ENCODE measurements around the gene SERPINA1. TPM values are rescaled to one million over a fixed set of nuclear protein-coding genes. Genes with fewer than 3 reads are reported as not detected.
"Not testable (repeated sequence)": the region's sequence is repeated elsewhere in the genome, so short reads cannot be mapped to it uniquely, and the experiment has no call there.

Gene SERPINA1
- total RNA-seq, 1 donor = 453 TPM

DNA sequence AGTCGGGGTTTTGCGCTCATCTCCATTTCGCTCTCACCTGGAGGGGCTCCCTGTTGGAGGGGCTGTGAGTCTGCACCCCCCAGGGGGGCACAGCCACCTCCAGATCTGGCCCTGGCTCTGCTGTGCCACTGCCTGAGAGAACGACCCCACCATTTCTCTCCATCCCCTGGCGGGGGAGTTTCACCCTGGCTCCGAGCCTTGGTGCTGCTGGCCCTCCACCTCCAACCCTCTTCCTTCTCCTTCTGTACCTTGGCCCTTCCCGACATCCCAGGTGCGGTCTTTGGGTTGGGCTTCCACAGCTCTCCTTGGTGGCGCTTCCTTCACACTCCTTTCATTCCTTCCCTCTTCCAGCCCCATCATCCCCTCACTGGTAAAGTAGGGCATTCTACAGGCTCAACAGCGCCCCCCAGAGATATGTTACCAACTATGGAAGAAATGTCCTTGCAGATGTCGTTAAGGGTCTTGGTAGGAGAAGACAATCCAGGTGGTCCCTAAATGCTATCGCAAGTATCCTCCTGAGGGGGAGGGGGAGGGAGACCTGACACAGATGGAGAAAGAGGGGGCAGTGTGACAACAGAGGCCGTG, 16.3 kb downstream of the SERPINA1 start:
- no peaks in the 10 kb centered on the region for H3K27me3 ChIP-seq (ENCODE audit: insufficient read depth, low read length)
- H3K4me3 ChIP-seq (ENCODE audit: low read length) = no peak overlapping the region
- no peaks in the 10 kb centered on the region for H3K4me1 ChIP-seq (ENCODE audit: insufficient read depth, low read length)
- no peaks in the 10 kb centered on the region for H3K9me3 ChIP-seq (ENCODE audit: low read depth, low read length)

DNA sequence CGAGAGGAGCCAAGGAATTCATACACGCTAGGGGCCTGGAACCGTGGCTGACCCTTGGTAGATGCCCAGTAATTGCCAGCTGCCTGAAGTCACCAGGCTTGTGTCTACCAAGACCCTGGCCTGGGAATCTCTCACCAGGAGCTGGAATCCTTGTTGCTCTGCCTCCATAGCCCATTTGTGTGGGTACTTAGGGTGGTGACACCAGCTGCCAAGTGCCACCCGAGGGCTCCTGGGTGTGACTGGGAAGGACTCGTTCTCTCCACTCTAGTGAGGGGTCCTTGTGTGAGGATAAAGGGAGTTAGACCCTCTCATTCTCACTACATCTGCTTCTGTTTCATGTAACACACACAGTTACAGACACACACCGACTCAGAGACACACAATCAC, 17.9 kb downstream of the SERPINA1 start:
- Histone ChIP-seq H3K4me3 (ENCODE audit: low read length) (no peak overlapping the region), H3K9me3 (ENCODE audit: low read depth, low read length) (no peaks in the 10 kb centered on the region), H3K4me1 (ENCODE audit: insufficient read depth, low read length) (no peaks in the 10 kb centered on the region), H3K27me3 (ENCODE audit: insufficient read depth, low read length) (no peaks in the 10 kb centered on the region)

DNA sequence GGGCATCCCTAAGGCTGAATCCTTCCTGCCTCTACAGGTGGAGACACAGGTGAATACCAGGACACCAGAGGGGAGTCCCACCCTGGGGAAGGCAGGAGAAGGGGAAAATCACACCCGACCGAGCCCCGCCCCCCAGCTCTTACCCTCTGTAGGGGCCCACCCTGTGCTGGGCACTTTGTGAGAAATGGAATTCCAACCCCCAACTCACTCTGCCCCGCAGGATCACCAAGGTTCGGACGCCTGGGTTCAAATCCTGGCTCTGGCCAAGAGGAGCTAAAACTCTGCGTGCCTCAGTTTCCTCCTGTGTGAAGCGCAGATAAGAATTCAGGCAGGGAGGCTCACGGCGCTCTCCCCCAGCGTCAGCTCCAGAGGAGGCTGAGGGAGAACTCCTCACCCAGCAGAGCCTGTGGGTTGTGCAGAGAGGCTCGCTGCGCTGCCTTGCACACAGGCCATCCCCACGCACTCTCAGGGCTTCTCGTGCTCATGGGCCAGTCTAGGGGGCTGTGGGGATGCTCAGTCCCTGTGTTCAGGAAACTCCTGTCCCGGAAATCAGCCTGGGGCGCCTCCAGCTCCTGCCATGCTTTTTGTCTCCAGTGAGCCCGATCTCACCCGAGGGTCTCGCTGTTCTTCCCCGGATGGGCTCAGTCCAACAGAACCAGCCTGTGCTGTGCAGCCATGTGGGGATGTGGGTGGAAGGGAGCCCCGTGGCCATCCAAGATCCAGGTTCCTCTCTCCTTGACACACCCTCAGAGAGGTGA, 18.5 kb downstream of the SERPINA1 start:
- H3K9me3 ChIP-seq (ENCODE audit: low read depth, low read length); H3K27me3 ChIP-seq (ENCODE audit: insufficient read depth, low read length); H3K4me1 ChIP-seq (ENCODE audit: insufficient read depth, low read length); H3K4me3 ChIP-seq (ENCODE audit: low read length): not testable (repeated sequence)

DNA sequence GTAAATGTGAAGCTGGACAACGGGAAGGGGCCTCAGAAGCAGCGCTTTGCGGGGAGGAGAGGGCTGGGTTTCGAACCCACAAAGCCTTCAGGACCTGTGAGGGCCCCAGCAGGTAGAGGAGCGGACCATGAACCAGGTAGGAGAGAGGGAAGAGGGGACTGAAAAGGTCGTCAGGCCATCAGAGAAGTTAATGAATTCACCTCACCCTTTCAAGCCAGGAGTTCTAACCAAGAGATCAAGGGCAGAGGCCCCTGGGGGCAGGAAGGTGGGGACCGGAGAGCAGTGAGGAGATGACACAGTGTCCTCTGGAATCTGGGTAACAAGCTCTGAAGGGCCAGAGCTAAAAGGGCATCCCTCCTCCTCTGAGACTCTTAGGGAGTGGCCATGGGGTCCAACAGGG, 19.4 kb downstream of the SERPINA1 start:
- Histone ChIP-seq H3K4me1 (ENCODE audit: insufficient read depth, low read length) (no peaks in the 10 kb centered on the region), H3K9me3 (ENCODE audit: low read depth, low read length) (no peaks in the 10 kb centered on the region), H3K27me3 (ENCODE audit: insufficient read depth, low read length) (no peaks in the 10 kb centered on the region), H3K4me3 (ENCODE audit: low read length) (no peak overlapping the region)

DNA sequence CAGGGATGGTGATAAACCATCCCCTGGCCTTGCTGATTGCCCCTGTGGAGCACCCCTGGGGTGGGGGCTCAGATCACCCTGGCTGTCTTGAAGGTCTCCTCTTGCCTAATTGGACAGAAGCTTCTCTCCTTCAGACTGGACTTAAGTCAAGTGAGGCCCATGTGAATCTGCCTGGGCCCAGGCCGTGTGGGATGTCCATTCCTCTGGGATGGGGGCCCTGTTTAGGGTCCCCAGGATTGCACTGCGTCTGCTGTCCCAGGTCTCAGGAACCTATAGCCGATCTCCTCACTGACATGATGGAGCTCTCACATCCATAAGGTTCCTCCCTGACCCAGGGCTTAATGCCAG, 20.2 kb downstream of the SERPINA1 start:
- Histone ChIP-seq H3K4me3 (ENCODE audit: low read length) (no peak overlapping the region), H3K27me3 (ENCODE audit: insufficient read depth, low read length) (no peaks in the 10 kb centered on the region), H3K9me3 (ENCODE audit: low read depth, low read length) (no peaks in the 10 kb centered on the region), H3K4me1 (ENCODE audit: insufficient read depth, low read length) (no peaks in the 10 kb centered on the region)

DNA sequence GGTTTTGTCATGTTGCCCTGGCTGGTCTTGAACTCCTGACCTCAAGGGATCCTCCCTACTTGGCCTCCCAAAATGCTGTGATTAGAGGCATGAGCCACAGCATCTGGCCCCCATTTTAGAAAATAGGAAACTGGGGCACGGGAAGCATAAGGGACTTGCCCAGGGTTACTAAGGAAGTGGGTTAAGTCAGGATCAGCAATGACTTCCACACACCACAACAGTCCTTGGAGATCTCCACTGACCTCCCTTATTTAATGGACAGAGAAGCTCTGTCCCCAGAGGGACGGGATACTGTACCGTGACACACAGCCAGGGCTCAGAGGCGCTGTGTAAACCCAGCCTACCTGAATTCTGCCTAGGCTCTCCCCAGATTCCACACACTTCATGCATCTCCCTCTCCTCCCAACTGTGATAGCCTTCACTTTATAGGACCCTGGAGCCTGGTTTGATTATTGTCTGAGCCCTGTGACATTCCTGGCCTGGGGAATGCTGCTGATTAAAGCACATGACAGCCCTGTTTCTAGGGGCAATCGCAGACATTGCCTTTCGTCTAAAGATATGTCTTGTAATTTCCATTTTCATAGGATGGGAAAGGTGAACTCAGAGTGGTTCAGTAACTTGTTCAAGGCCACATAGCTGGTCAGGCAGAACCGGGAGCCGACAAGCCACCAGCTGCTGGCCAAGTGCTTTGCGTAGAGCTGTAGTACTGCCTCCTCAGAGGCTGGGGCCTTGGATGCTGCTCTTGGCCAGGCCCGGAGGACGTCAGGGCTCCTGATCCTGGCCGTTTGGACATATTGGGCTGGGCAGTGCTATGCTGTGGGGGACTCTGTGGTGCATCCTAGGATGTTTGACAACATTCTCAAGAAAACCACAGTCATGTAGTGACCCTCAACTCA, 20.8 kb downstream of the SERPINA1 start:
- H3K27me3 ChIP-seq (ENCODE audit: insufficient read depth, low read length) = no peaks in the 10 kb centered on the region
- no peaks in the 10 kb centered on the region for H3K9me3 ChIP-seq (ENCODE audit: low read depth, low read length)
- H3K4me3 ChIP-seq (ENCODE audit: low read length) = no peak overlapping the region
- no peaks in the 10 kb centered on the region for H3K4me1 ChIP-seq (ENCODE audit: insufficient read depth, low read length)

DNA sequence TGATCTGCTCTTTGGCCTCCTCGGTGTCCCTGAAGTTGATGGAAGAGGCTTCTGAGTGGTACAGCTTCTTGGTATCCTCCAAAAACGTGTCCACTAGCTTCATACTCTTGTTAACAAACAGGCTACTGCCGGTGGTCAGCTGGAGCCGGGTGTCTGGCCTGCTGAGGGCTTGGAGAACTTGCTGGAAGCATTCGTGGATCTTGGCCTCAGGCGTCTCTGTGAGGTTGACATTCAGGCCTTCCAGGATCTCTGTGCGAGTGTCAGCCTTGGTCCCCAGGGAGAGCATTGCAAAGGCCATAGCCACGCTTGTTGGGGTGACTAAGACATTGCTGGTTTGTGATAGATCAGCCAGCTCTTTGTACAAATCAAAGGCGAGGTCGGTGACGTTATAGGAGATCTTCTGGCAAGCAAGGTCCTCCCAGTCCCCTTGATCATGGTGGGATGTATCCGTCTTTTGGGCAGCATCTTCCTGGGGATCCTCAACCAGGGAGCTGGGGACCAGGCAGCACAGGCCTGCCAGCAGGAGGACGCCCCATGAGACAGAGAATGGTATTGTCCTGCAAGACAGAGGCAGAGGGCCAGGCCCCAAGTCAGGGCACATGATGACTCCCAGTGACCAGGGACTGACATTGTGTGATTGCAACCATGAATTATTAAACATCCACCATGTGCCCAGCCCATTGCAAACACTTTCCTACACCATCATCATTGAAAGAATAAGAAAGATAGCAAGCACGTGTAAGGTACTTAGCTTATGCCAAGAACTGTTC, 22.1 kb downstream of the SERPINA1 start, which contains the start of gene SERPINA2:
Gene SERPINA2 (minus strand): TSS at position 553 of the 770 bp plus-strand sequence.
- H3K9me3 ChIP-seq (ENCODE audit: low read depth, low read length) = no peaks in the 10 kb centered on the region
- H3K27me3 ChIP-seq (ENCODE audit: insufficient read depth, low read length) = no peaks in the 10 kb centered on the region
- H3K4me3 ChIP-seq (ENCODE audit: low read length) = no peak within 1 kb of the TSS
- H3K4me1 ChIP-seq (ENCODE audit: insufficient read depth, low read length) = no peaks in the 10 kb centered on the region

DNA sequence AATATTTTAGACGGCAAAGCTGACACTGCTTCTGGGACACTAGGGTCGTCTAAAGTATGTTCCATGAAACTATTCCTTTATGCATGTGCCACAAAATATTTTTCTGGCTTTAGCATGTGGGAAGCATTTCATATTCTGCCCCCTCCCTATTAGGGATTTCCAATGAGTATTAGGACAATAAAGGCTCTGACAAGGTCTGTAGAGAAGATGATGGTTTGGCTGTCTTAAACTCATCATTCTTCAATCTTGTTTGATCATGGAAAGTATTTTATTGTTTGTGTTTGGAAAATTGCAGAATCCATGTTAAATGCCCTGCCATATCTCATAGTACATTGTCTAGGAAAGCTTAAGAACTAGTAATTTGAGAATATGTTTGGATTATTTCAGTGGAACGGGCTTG, 22.8 kb downstream of the SERPINA1 start:
- no peaks in the 10 kb centered on the region for H3K27me3 ChIP-seq (ENCODE audit: insufficient read depth, low read length)
- H3K4me3 ChIP-seq (ENCODE audit: low read length) = no peak overlapping the region
- H3K9me3 ChIP-seq (ENCODE audit: low read depth, low read length) = no peaks in the 10 kb centered on the region
- H3K4me1 ChIP-seq (ENCODE audit: insufficient read depth, low read length) = no peaks in the 10 kb centered on the region

DNA sequence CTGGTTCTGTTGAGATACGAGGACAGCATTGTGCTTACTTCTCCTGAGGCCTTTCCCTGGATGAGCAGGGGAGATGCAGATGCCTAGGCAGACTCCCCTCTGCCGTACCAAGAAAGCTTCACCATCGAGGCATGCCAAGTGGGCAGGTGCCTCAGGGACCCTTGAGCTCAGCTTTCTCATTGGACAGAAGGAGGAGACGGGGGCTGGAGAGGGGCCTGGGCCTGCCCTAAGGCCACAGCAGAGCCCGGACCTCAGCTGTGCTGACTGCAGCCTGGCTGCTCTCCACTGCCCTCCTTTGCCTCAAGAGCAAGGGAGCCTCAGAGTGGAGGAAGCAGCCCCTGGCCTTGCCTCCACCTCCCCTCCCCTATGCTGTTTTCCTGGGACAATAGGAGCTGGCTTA, 23.4 kb downstream of the SERPINA1 start:
- Histone ChIP-seq H3K4me1 (ENCODE audit: insufficient read depth, low read length) (no peaks in the 10 kb centered on the region), H3K27me3 (ENCODE audit: insufficient read depth, low read length) (no peaks in the 10 kb centered on the region), H3K4me3 (ENCODE audit: low read length) (no peak overlapping the region), H3K9me3 (ENCODE audit: low read depth, low read length) (no peaks in the 10 kb centered on the region)

DNA sequence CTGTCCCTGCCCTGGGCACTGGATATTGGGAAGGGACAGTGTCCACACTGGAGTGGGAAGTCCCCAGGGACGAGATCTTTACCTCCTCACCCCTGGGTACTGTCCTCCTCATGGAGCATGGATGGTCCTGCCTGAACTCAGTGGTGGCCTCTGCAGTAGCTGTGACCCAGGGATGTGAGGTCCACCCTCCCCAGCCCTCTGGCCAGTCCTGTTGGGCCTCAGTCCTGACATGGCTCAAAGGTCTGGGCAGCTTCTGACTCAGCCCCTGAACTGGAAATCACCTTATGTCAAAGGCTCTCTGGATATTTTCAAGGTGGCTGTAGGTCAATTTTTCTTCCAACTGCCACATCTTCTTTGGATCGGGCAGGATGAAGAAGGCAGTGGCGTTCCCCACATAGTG, 24.4 kb downstream of the SERPINA1 start:
- Histone ChIP-seq H3K9me3 (ENCODE audit: low read depth, low read length) (no peaks in the 10 kb centered on the region), H3K4me3 (ENCODE audit: low read length) (no peak overlapping the region), H3K27me3 (ENCODE audit: insufficient read depth, low read length) (no peaks in the 10 kb centered on the region), H3K4me1 (ENCODE audit: insufficient read depth, low read length) (no peaks in the 10 kb centered on the region)

DNA sequence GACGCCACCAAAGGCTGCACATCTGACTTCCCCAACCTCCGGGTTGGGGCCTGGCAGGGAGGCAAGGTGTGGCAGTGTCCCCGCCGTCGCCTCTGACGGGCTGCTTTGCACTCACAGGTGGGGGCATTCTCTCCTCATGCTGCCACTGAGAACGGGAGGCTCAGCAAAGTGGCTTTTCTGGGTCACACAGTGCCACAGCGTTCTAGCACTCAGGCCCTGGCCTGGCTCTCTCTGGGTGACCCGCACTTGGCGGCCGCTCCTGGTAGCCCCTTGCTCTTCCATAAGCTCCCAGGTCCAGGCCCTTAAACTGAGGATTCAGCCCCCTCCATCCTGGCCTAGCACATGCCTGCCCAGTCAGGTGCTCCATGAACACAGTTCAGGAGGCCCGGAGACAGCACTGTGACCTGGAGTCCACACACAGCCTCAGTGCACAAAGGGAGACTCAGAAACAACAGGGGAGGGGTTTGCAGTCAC, 25.2 kb downstream of the SERPINA1 start:
- no peaks in the 10 kb centered on the region for H3K4me1 ChIP-seq (ENCODE audit: insufficient read depth, low read length)
- H3K27me3 ChIP-seq (ENCODE audit: insufficient read depth, low read length) = peaks cover 3% of the 10 kb centered on the region
- H3K4me3 ChIP-seq (ENCODE audit: low read length) = no peak overlapping the region

DNA sequence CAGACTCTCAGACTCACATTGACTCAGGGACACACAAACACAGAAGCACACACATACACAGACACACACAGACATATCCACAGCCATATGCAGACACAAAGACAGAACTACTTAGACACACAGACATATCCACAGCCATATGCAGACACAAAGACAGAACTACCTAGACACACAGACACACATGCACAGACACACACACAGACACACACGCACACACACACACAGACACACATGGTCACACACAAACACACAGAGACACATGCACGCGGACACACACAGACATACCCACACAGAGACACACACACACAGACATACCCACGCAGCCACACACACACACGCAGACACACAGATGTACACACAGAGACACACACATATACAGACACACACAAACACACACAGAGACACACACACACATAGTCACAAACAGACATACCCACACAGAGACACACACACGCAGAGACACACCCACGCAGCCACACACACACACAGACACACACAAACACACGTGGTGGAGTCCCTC, 25.7 kb downstream of the SERPINA1 start:
- Histone ChIP-seq H3K27me3 (ENCODE audit: insufficient read depth, low read length) (peaks cover 7% of the 10 kb centered on the region), H3K4me3 (ENCODE audit: low read length) (no peak overlapping the region), H3K4me1 (ENCODE audit: insufficient read depth, low read length) (no peaks in the 10 kb centered on the region), H3K9me3 (ENCODE audit: low read depth, low read length) (no peaks in the 10 kb centered on the region)

More for the DNA sequence above, 25.2 kb downstream of the SERPINA1 start:
- H3K9me3 ChIP-seq (ENCODE audit: low read depth, low read length) = no peaks in the 10 kb centered on the region

DNA sequence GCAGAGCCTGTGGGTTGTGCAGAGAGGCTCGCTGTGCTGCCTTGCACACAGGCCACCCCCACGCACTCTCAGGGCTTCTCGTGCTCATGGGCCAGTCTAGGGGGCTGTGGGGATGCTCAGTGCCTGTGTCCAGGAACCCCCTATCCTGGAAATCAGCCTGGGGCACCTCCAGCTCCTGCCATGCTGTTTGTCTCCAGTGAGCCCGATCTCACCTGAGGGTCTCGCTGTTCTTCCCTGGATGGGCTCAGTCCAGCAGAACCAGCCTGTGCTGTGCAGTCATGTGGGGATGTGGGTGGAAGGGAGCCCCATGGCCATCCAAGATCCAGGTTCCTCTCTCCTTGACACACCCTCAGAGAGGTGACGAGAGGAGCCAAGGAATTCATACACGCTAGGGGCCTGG, 26.7 kb downstream of the SERPINA1 start:
- H3K4me1 ChIP-seq (ENCODE audit: insufficient read depth, low read length) = no peaks in the 10 kb centered on the region
- H3K27me3 ChIP-seq (ENCODE audit: insufficient read depth, low read length) = peaks cover 10% of the 10 kb centered on the region
- no peak overlapping the region for H3K4me3 ChIP-seq (ENCODE audit: low read length)
- H3K9me3 ChIP-seq (ENCODE audit: low read depth, low read length) = no peaks in the 10 kb centered on the region

DNA sequence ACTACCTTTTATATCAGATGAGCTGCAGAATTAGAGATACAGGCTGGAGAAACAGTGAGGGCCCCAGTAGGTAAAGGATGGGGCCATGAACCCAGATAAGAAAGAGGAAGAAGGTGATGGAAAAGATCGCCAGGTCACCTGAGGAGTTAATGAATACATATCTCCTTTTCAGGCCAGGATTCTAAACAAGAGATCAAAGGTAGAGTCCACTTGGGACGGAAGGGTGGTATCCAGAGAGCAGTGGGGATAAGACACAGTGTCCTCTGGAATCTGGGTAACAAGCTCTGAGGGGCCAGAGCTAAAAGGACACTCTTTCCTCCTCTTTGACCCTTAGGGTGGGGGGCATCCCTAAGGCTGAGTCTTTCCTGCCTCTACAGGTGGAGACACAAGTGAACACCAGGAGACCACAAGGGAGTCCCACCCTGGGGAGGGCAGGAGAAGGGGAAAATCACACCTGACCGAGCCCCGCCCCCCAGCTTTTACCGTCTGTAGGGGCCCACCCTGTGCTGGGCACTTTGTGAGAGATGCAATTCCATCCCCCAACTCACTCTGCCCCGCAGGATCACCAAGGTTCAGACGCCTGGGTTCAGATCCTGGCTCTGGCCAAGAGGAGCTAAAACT, 27.3 kb downstream of the SERPINA1 start:
- H3K4me3 ChIP-seq (ENCODE audit: low read length) = no peak overlapping the region
- no peaks in the 10 kb centered on the region for H3K4me1 ChIP-seq (ENCODE audit: insufficient read depth, low read length)
- no peaks in the 10 kb centered on the region for H3K9me3 ChIP-seq (ENCODE audit: low read depth, low read length)
- H3K27me3 ChIP-seq (ENCODE audit: insufficient read depth, low read length) = peaks cover 11% of the 10 kb centered on the region

Measured in mononuclear cell (primary cell).